ENCODE measurements around the gene IFNA6.

IFNA6 gene

DNA sequence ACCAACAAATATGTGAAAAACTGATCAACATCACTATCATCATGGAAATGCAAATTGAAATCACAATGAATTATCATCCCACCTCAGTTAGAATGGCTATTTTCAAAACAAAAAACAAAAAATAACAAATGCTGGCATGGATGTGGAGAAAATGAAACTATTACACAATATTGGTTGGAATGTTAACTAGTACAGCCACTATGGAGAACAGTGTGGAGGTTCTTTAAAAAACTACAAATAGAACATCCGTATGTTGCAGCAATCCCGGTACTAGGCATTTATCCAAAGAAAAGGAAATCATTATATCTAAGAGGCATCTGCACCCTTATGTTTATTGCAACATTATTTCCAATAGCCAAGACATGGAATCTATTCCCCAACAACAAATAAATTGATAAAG lies 36.5 kb downstream of the IFNA6 start:
- DNase-seq (ENCODE audit: low read depth in 1 of 2, low spot score in 1 of 2): no peak
- Histone ChIP-seq H3K27ac (replicated peaks) (no peak overlapping the region), H3K4me3 (replicated peaks; ENCODE audit: insufficient read depth, low read length) (no peak overlapping the region), H3K27me3 (ENCODE audit: insufficient read depth, poor library complexity, severe bottlenecking) (no peaks in the 10 kb centered on the region)
- TF ChIP-seq, protein P1, sequence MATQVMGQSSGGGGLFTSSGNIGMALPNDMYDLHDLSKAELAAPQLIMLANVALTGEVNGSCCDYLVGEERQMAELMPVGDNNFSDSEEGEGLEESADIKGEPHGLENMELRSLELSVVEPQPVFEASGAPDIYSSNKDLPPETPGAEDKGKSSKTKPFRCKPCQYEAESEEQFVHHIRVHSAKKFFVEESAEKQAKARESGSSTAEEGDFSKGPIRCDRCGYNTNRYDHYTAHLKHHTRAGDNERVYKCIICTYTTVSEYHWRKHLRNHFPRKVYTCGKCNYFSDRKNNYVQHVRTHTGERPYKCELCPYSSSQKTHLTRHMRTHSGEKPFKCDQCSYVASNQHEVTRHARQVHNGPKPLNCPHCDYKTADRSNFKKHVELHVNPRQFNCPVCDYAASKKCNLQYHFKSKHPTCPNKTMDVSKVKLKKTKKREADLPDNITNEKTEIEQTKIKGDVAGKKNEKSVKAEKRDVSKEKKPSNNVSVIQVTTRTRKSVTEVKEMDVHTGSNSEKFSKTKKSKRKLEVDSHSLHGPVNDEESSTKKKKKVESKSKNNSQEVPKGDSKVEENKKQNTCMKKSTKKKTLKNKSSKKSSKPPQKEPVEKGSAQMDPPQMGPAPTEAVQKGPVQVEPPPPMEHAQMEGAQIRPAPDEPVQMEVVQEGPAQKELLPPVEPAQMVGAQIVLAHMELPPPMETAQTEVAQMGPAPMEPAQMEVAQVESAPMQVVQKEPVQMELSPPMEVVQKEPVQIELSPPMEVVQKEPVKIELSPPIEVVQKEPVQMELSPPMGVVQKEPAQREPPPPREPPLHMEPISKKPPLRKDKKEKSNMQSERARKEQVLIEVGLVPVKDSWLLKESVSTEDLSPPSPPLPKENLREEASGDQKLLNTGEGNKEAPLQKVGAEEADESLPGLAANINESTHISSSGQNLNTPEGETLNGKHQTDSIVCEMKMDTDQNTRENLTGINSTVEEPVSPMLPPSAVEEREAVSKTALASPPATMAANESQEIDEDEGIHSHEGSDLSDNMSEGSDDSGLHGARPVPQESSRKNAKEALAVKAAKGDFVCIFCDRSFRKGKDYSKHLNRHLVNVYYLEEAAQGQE (IDR thresholded peaks at IDR 0.05; ENCODE audit: insufficient replicate concordance, low read depth): no peak
- TF ChIP-seq GABPA (IDR thresholded peaks at IDR 0.05; ENCODE audit: low read depth) (no peak), SPI1 (IDR thresholded peaks at IDR 0.05; ENCODE audit: borderline replicate concordance, low read depth) (no peak)

DNA sequence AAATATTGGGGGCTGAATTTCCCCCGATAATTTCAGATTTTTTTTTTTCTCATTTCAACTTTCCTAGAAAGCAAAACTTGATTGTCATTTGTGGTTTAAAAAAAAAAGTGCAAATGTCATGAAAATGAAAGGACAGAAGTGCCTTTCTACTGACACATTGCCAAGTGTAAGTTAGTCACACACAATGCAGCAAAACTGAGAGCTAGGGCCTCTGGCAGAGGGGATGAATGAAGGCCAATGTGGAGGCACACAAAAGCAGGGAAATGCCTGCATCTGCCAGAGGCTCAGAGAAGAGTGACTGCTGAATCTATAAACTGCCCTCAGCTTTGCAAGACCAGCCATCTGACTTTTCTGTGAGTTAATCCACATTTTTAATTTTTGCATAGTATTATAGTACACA lies 38.8 kb downstream of the IFNA6 start:
- TF ChIP-seq, protein P1 (IDR thresholded peaks at IDR 0.05; ENCODE audit: insufficient replicate concordance, low read depth): no peak
- TF ChIP-seq SPI1 (IDR thresholded peaks at IDR 0.05; ENCODE audit: borderline replicate concordance, low read depth) (no peak), GABPA (IDR thresholded peaks at IDR 0.05; ENCODE audit: low read depth) (no peak), POLR2AphosphoS5 (IDR thresholded peaks at IDR 0.05; ENCODE audit: low read depth) (no peak)
- TF ChIP-seq, protein P2, sequence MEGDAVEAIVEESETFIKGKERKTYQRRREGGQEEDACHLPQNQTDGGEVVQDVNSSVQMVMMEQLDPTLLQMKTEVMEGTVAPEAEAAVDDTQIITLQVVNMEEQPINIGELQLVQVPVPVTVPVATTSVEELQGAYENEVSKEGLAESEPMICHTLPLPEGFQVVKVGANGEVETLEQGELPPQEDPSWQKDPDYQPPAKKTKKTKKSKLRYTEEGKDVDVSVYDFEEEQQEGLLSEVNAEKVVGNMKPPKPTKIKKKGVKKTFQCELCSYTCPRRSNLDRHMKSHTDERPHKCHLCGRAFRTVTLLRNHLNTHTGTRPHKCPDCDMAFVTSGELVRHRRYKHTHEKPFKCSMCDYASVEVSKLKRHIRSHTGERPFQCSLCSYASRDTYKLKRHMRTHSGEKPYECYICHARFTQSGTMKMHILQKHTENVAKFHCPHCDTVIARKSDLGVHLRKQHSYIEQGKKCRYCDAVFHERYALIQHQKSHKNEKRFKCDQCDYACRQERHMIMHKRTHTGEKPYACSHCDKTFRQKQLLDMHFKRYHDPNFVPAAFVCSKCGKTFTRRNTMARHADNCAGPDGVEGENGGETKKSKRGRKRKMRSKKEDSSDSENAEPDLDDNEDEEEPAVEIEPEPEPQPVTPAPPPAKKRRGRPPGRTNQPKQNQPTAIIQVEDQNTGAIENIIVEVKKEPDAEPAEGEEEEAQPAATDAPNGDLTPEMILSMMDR (IDR thresholded peaks at IDR 0.05; ENCODE audit: insufficient read depth, low read length): no peak
- DNase-seq (ENCODE audit: low read depth in 1 of 2, low spot score in 1 of 2): no peak
- H3K27ac ChIP-seq (replicated peaks): no peak overlapping the region

DNA sequence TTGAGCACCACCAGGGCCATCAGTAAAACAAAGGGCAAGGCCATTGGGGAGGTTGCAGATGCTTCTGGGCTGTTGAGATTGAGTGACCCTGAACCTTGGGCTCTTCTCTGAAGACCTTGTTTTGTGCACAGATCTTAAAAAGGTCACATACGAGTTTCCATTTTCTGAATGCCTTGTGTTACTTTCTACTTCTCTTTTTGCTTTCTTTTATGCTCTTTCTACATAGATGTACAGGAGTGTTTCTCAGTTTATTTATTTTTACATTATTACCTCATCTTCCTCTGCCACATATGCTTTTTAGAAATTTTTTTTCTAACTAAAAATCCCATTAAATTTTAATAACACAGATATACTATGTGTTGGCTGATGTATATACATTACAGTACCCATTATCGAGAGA lies 45.5 kb downstream of the IFNA6 start, which contains the start of gene IFNA5:
Gene IFNA5 (minus strand): TSS at position 101 of the 400 bp plus-strand sequence. CDS start 57 bp downstream, at position 44.
- DNase-seq (ENCODE audit: low read depth in 1 of 2, low spot score in 1 of 2): no peak
- H3K4me3 ChIP-seq (replicated peaks; ENCODE audit: insufficient read depth, low read length): no peak within 1 kb of the TSS
- H3K27me3 ChIP-seq (ENCODE audit: insufficient read depth, poor library complexity, severe bottlenecking): no peaks in the 10 kb centered on the region
- TF ChIP-seq GABPA (IDR thresholded peaks at IDR 0.05; ENCODE audit: low read depth) (no peak), SPI1 (IDR thresholded peaks at IDR 0.05; ENCODE audit: borderline replicate concordance, low read depth) (no peak), POLR2AphosphoS5 (IDR thresholded peaks at IDR 0.05; ENCODE audit: low read depth) (no peak)
- TF ChIP-seq, protein P2 (IDR thresholded peaks at IDR 0.05; ENCODE audit: insufficient read depth, low read length): no peak
- TF ChIP-seq, protein P1 (IDR thresholded peaks at IDR 0.05; ENCODE audit: insufficient replicate concordance, low read depth): no peak
- no peak within 1 kb of the TSS for H3K27ac ChIP-seq (replicated peaks)

More for the DNA sequence above, 38.8 kb downstream of the IFNA6 start:
- Histone ChIP-seq H3K27me3 (ENCODE audit: insufficient read depth, poor library complexity, severe bottlenecking) (no peaks in the 10 kb centered on the region), H3K4me3 (replicated peaks; ENCODE audit: insufficient read depth, low read length) (no peak overlapping the region)

Data from HL-60 (cell line).